KOPT-K1 (cell line): ENCODE measurements around the gene PLSCR1.
"Not testable (repeated sequence)": the region's sequence is repeated elsewhere in the genome, so short reads cannot be mapped to it uniquely, and the experiment has no call there.

Source experiments
- H3K27ac ChIP-seq: fragments of 200-600 bp; sonication (generic); 2 replicates; pipeline ENCODE4 v1.5.1; 2016; ENCODE audit warnings: antibody characterized with exemption, mild to moderate bottlenecking, low read depth, low read length; ENCODE audit not compliant: poor library complexity, severe bottlenecking
- H3K36me3 ChIP-seq: fragments of 200-600 bp; sonication (generic); 2 replicates; pipeline ENCODE4 v1.5.1; 2017; ENCODE audit warnings: antibody characterized with exemption, mild to moderate bottlenecking, low read length, moderate library complexity; ENCODE audit not compliant: insufficient read depth
- H3K9me3 ChIP-seq: fragments of 200-600 bp; sonication (generic); 2 replicates; pipeline ENCODE4 v1.5.1; 2017; ENCODE audit warnings: antibody characterized with exemption, low read length, mild to moderate bottlenecking; ENCODE audit not compliant: insufficient read depth, poor library complexity, severe bottlenecking

The PLSCR1 gene

DNA sequence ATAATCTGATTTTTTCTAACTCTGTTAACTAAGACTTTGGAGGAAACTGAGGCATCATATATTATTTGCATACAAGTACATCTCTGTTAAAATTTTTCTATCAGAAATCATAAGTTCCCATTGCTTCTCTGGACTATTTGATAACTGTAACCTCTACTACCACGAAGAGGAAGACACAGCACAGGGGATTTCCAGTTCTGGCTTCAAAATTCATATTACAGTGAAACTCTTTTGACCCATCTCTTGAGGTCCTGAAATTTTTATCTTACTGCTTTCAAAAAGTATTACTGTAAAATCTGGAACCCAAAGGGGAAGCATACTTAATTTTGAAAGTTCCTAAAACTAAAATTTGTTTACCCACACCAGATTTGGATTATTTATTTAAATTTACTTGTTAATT is 4.2 kb downstream of the PLSCR1 start:
- Histone ChIP-seq H3K9me3 (no peaks in the 10 kb centered on the region), H3K27ac (no peak overlapping the region), H3K36me3 (peaks cover 30% of the 10 kb centered on the region)

GRCh38 chr3:146539315-146539714 is 5.1 kb downstream of the PLSCR1 start:
- H3K36me3 ChIP-seq = peaks cover 30% of the 10 kb centered on the region
- H3K9me3 ChIP-seq = no peaks in the 10 kb centered on the region
- no peak overlapping the region for H3K27ac ChIP-seq

DNA sequence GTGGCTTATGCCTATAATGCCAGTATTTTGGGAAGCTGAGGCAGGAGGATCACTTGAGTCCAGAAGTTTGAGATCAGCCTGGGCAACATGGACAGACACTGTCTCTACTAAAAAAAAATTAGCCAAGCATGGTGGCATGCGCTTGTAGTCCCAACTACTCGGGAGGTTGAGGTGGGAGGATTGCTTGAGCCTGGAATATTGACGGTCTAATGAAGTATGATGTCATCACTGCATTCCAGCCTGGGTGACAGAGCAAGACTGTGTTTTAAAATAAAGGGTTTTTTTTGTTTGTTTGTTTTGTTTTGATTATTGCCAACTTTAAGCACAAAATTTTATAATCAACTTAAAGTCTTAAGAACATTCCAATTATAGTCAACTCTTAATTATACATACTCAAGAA is 6.8 kb downstream of the PLSCR1 start:
- H3K36me3 ChIP-seq = peaks cover 40% of the 10 kb centered on the region
- no peaks in the 10 kb centered on the region for H3K9me3 ChIP-seq
- H3K27ac ChIP-seq = no peak overlapping the region

- no peaks in the 10 kb centered on the region for H3K9me3 ChIP-seq
- H3K27ac ChIP-seq = no peak overlapping the region
- H3K36me3 ChIP-seq = peaks cover 43% of the 10 kb centered on the region
These were observed 7.7 kb downstream of the PLSCR1 start for GRCh38 chr3:146536681-146537080.

DNA sequence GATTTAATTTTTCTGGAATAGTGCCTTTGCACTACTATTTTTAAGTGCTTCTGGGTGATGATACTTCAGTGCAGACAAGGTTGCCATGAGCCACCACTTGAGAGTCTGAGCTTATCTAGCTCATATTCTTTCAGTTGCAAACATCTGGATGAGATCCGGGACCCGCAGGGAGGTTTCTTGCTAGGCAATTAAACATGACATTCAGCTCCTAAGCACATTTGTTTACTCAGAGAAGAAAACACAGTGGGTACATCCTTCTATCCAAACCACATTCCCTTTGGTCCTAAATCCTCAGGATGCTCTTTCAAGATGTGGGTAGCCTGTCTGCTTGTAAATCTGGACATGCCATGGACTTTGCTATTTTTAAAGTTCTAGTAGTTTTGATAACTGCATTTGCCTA is 12.0 kb downstream of the PLSCR1 start:
- no peak overlapping the region for H3K27ac ChIP-seq
- no peaks in the 10 kb centered on the region for H3K9me3 ChIP-seq
- H3K36me3 ChIP-seq = peaks cover 65% of the 10 kb centered on the region

- Histone ChIP-seq H3K9me3 (no peaks in the 10 kb centered on the region), H3K36me3 (peaks cover 72% of the 10 kb centered on the region), H3K27ac (no peak overlapping the region)
These were observed 13.8 kb downstream of the PLSCR1 start for GRCh38 chr3:146530609-146531008.

GRCh38 chr3:146529021-146529420 is 15.4 kb downstream of the PLSCR1 start:
- Histone ChIP-seq H3K9me3 (no peaks in the 10 kb centered on the region), H3K27ac (no peak overlapping the region), H3K36me3 (peaks cover 83% of the 10 kb centered on the region)

DNA sequence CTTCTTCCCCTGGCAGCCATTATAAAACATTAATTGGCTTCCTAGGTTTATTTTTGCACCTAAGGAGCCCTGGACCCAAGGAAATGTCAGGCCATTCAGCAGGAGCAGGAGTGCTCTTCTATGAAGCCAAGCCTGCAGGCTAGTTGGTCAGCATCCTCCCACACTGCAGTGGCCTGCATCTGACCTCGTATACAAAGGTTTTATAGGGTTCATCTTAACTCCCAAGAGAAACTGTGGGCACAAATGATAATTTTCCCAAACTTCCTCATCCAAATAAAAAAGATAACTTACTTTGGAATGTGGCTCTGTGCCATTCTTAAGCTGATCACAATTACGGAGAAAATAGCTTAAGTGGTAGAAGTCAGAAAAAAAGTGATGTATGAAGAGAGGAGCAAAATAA is 19.4 kb downstream of the PLSCR1 start:
- Histone ChIP-seq H3K36me3 (peaks cover 79% of the 10 kb centered on the region), H3K27ac (no peak overlapping the region), H3K9me3 (no peaks in the 10 kb centered on the region)

DNA sequence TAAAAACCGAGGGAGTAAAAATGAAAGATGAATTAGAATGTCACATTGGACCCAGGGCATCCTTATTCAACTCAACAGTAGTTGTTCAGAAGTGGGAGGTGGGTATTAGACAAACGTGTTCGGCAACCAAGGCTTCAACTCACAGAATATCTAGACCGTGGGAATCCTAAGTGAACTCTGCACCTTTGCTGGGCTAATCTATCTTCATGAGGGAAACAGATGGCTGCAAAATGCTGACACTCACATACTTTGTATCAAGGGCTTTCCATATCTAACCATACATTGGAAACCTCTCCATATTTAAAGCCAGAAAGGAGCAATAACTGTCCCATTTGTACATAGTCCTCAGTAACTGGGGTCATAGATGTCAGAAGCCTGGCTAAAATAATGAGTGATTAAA is 20.9 kb downstream of the PLSCR1 start:
- Histone ChIP-seq H3K9me3 (no peaks in the 10 kb centered on the region), H3K36me3 (peaks cover 73% of the 10 kb centered on the region), H3K27ac (no peak overlapping the region)

GRCh38 chr3:146522174-146523158 is 21.9 kb downstream of the PLSCR1 start:
- H3K27ac ChIP-seq = not testable (repeated sequence)

DNA sequence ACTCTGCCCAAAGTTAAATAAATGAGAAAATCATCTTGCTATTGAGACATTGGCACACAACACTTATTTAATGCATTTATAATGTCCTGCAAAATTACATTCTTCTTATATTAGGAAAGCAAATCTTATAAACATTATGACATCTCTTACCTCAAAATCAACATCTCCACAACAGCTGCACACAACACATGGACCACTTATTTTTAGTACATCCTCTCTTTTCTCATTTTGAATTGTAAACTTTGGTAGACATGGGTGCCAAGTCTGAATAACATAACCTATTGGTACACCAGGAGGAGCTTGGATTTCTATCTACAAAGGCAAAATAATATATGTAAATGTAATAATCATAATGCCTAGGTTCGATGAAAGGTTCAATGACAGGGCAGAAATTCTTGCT is 23.0 kb downstream of the PLSCR1 start:
- Histone ChIP-seq H3K36me3 (peaks cover 60% of the 10 kb centered on the region), H3K9me3 (no peaks in the 10 kb centered on the region), H3K27ac (no peak overlapping the region)

More at GRCh38 chr3:146522174-146523158, 21.9 kb downstream of the PLSCR1 start:
- not testable (repeated sequence) for H3K9me3 ChIP-seq
- H3K36me3 ChIP-seq = peaks cover 64% of the 10 kb centered on the region

- H3K27ac ChIP-seq = no peak overlapping the region
- H3K9me3 ChIP-seq = peaks cover 1% of the 10 kb centered on the region
- H3K36me3 ChIP-seq = peaks cover 61% of the 10 kb centered on the region
These were observed 24.6 kb downstream of the PLSCR1 start for GRCh38 chr3:146519810-146520209.

DNA sequence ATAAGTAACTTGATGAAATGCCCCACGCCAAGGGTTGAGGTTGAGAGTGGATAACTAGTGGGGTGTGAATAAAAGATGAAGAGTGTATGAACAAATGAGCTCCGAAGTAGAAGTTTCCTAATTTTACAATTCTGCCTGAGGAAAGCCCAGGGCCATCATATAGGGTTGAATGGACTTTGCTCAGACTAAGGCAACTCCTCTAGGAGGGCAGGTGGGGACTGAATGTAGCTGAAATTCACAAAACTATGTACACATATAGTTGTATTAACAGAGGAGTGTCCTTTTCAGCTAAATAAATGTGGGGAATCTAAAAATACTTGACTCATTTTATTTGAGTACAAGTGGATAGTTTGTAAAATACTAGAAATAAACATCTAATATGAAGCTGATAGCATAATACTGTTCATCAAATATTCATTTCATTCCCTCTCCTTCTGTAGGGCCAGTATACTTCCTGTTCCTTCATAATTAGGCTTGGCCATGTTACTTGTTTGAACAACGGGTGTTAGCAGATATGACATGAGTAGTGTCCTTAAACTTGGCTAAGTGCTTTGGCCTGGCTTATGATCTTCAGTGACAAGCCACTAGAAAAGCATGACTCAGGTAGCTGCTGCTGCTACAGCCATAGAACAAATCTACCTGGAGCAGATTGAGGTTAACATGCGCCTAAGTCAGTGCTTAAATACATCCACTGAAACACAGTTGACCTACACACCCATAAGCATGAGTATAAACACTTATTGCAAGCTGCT is 26.5 kb downstream of the PLSCR1 start:
- H3K9me3 ChIP-seq = peaks cover 8% of the 10 kb centered on the region
- peaks cover 55% of the 10 kb centered on the region for H3K36me3 ChIP-seq
- no peak overlapping the region for H3K27ac ChIP-seq

DNA sequence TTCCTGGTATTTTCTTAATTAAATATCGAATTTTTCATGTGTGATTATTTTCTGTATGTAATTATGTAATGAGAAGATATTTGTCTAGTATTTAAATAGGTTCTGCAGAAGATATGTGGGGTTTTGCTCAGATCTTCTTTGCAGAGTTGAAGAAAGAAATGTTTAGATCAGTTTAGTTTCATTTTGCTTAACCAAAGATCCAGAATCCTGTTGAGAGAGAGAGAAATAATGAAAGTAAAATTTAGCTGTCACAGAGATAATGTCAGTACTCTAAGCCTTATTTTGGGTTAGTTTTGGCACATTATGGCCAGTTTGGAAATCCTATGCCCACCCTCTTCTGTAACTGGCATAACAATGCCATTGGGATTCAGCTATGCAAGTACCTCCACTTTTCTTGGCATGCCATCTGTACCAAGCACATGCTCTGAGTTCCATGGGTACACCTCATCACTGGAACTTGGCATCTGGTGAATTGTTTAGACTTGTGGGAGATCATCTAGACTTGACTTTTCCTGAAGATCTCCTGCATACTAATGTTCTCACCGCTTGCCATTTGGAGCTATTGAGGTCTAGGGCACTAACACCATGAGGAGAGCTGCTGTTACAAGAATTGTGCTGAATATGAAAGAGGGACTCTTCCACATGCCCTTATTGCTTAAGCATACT is 30.9 kb downstream of the PLSCR1 start:
- Histone ChIP-seq H3K9me3 (peaks cover 8% of the 10 kb centered on the region), H3K36me3 (peaks cover 38% of the 10 kb centered on the region), H3K27ac (no peak overlapping the region)
